Measurements from ENCODE around the gene COX19.

COX19 gene

DNA sequence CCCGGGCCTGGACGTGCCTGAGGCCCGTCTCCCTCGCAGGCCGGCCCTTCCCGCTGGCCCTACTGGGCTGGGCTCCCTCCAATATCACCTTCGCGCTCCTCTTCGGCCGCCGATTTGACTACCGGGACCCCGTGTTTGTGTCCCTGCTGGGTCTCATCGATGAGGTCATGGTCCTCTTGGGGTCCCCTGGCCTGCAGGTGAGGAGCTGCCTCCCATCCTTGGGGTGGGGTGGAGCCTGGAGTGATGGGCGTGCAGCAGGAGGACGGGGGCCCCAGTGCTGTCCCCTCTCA lies 9.7 kb upstream of the COX19 start:
- Histone ChIP-seq H3K27me3 (ENCODE audit: control insufficient read depth in 1 of 2, insufficient read depth in 2 of 2, low read length in 2 of 2) (no peaks in the 10 kb centered on the region), H3K9ac (ENCODE audit: low read depth in 1 of 2, low read length in 2 of 2) (no peak overlapping the region), H3K9me3 (ENCODE audit: control insufficient read depth in 1 of 2, low read length in 2 of 2) (no peaks in the 10 kb centered on the region), H3K27ac (ENCODE audit: low read depth, low read length) (no peak overlapping the region), H3K4me1 (ENCODE audit: control insufficient read depth in 1 of 2, insufficient read depth in 2 of 2, low read length in 2 of 2) (peaks cover 8 to 13% of the 10 kb centered on the region in 2 donors), H3K36me3 (ENCODE audit: control insufficient read depth in 1 of 2, insufficient read depth in 2 of 2, low read length in 2 of 2) (no peaks in the 10 kb centered on the region), H3K4me3 (ENCODE audit: low read depth in 1 of 2, low read length in 2 of 2) (no peak overlapping the region)

DNA sequence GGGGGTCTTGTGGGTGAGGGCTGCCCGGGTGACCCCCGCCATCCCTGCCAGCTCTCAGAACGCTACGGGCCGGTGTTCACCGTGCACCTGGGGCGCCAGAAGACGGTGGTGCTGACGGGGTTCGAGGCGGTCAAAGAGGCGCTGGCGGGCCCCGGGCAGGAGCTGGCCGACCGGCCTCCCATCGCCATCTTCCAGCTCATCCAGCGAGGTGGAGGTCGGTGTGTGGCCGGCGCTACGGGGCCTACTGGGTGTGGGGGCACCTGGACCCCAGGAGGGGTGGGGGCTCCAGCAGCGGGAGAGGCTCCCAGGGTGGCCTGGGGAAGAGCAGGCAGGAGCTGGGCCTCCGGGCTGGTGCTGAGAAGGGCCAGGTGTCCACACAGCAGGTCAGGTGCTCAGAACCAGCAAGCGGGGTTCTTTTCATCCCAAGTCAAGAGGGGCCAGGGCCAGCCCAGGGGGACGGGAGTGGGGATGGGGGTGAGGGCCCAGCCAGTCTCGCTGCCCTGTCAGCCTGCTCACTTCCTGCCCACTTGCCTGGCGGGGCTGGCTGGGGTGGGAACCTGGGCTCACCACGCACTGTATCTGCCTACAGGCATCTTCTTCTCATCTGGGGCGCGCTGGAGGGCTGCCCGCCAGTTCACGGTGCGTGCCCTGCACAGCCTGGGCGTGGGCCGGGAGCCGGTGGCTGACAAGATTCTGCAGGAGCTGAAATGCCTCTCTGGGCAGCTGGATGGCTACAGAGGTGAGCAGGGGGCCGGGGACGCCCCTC lies 9.2 kb upstream of the COX19 start:
- no peaks in the 10 kb centered on the region for H3K9me3 ChIP-seq (ENCODE audit: control insufficient read depth in 1 of 2, low read length in 2 of 2)
- H3K27me3 ChIP-seq (ENCODE audit: control insufficient read depth in 1 of 2, insufficient read depth in 2 of 2, low read length in 2 of 2), result no peaks in the 10 kb centered on the region
- no peak overlapping the region for H3K27ac ChIP-seq (ENCODE audit: low read depth, low read length)
- peaks cover 13 to 18% of the 10 kb centered on the region in 2 donors for H3K4me1 ChIP-seq (ENCODE audit: control insufficient read depth in 1 of 2, insufficient read depth in 2 of 2, low read length in 2 of 2)
- no peak overlapping the region for H3K9ac ChIP-seq (ENCODE audit: low read depth in 1 of 2, low read length in 2 of 2)
- H3K4me3 ChIP-seq (ENCODE audit: low read depth in 1 of 2, low read length in 2 of 2), result no peak overlapping the region
- no peaks in the 10 kb centered on the region for H3K36me3 ChIP-seq (ENCODE audit: control insufficient read depth in 1 of 2, insufficient read depth in 2 of 2, low read length in 2 of 2)

DNA sequence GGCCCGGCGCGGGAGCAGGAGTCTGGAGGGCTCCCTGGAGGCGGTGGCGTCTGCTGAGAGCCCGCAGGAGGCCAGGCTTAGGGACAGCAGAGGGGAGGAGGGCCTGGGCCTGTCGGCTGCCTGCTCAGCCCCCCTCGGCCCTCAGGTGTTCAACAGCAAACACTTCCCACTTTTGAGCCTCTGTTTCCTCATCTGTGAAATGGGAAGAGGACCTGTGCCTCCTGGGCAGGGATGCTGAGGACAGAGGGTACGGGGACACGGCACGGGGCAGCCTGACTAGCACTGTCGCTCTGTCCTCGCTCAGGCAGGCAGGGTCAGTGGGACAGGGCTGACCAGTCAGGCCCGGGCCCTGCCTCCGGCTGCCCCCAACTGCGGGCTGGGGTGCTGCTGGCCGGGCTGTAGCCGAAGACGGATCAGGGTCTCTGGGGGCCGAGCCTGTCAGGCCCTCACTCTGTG lies 8.3 kb upstream of the COX19 start:
- no peaks in the 10 kb centered on the region for H3K9me3 ChIP-seq (ENCODE audit: control insufficient read depth in 1 of 2, low read length in 2 of 2)
- peak overlapping the region; percentile 25 to 33 for H3K9ac ChIP-seq (ENCODE audit: low read depth in 1 of 2, low read length in 2 of 2)
- H3K36me3 ChIP-seq (ENCODE audit: control insufficient read depth in 1 of 2, insufficient read depth in 2 of 2, low read length in 2 of 2), result no peaks in the 10 kb centered on the region
- H3K27ac ChIP-seq (ENCODE audit: low read depth, low read length), result no peak overlapping the region
- H3K4me3 ChIP-seq (ENCODE audit: low read depth in 1 of 2, low read length in 2 of 2), result peak overlapping the region in 1 of 2 donors; percentile 35
- H3K4me1 ChIP-seq (ENCODE audit: control insufficient read depth in 1 of 2, insufficient read depth in 2 of 2, low read length in 2 of 2), result peaks cover 22 to 24% of the 10 kb centered on the region in 2 donors
- H3K27me3 ChIP-seq (ENCODE audit: control insufficient read depth in 1 of 2, insufficient read depth in 2 of 2, low read length in 2 of 2), result no peaks in the 10 kb centered on the region

DNA sequence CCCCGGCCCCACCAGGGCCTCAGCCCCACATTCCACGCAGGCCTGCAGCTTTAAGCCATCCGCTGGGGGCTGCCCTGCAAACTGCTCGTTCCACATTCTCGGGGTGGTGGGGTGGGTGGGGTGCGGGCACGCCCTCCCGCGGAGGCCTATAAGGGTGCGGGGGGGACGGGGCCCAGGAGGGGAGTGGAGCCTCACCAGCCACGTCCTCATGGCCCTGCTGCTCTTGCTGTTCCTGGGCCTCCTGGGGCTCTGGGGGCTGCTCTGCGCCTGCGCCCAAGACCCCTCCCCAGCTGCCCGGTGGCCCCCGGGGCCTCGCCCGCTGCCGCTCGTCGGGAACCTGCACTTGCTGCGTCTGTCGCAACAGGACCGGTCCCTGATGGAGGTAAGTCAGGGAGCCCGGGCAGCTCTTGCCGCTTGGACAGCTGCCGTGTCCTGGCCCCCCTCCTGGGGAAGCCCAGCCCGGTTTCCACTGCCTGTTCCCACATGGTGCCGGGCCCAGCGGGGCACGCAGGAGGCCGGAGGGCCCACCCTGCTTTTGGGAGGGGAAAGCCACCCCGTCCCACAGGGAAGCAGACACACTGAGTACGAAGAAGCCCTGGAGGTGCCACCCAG lies 7.8 kb upstream of the COX19 start, which contains the start of gene CYP2W1:
Gene CYP2W1 (plus strand): TSS at position 178 of the 612 bp plus-strand sequence. CDS start 31 bp downstream, at position 209.
- no peaks in the 10 kb centered on the region for H3K27me3 ChIP-seq (ENCODE audit: control insufficient read depth in 1 of 2, insufficient read depth in 2 of 2, low read length in 2 of 2)

DNA sequence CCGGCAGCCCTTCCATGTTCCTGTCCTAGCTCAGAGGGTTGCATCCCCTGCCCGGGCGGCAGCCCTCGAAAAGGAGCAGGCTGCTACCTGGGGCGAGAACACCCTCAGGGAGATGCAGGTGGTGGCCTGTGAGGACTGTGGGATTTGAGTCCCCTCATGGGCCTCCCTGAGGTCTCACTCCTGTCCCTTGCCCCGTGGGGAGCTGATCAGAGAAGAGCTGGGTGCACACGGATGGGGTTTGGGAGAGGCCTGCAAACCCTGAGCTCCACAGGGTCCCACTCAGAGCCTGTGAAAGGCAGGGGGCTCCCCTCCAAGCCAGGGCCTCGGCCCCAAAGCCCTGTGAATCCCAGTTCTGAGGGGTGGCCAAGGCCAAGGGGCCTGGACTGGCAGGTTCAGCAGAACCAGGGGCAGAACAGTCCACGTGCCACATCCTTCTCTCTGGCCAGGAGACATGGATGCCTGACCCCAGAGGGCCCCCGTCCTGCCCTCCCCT lies 7.2 kb upstream of the COX19 start:
- Histone ChIP-seq H3K27me3 (ENCODE audit: control insufficient read depth in 1 of 2, insufficient read depth in 2 of 2, low read length in 2 of 2) (no peaks in the 10 kb centered on the region), H3K4me1 (ENCODE audit: control insufficient read depth in 1 of 2, insufficient read depth in 2 of 2, low read length in 2 of 2) (peaks cover 25 to 31% of the 10 kb centered on the region in 2 donors), H3K9me3 (ENCODE audit: control insufficient read depth in 1 of 2, low read length in 2 of 2) (no peaks in the 10 kb centered on the region), H3K9ac (ENCODE audit: low read depth in 1 of 2, low read length in 2 of 2) (peak overlapping the region in 1 of 2 donors; percentile 10), H3K27ac (ENCODE audit: low read depth, low read length) (peak overlapping the region; percentile 20), H3K4me3 (ENCODE audit: low read depth in 1 of 2, low read length in 2 of 2) (no peak overlapping the region), H3K36me3 (ENCODE audit: control insufficient read depth in 1 of 2, insufficient read depth in 2 of 2, low read length in 2 of 2) (no peaks in the 10 kb centered on the region)

More for the DNA sequence above, 7.8 kb upstream of the COX19 start, which contains the start of gene CYP2W1:
- Histone ChIP-seq H3K9ac (ENCODE audit: low read depth in 1 of 2, low read length in 2 of 2) (peak within 1 kb of the TSS; percentile 25 to 33), H3K4me3 (ENCODE audit: low read depth in 1 of 2, low read length in 2 of 2) (peak within 1 kb of the TSS in 1 of 2 donors; percentile 35), H3K27ac (ENCODE audit: low read depth, low read length) (peak within 1 kb of the TSS; percentile 20), H3K9me3 (ENCODE audit: control insufficient read depth in 1 of 2, low read length in 2 of 2) (no peaks in the 10 kb centered on the region), H3K4me1 (ENCODE audit: control insufficient read depth in 1 of 2, insufficient read depth in 2 of 2, low read length in 2 of 2) (peaks cover 25 to 29% of the 10 kb centered on the region in 2 donors), H3K36me3 (ENCODE audit: control insufficient read depth in 1 of 2, insufficient read depth in 2 of 2, low read length in 2 of 2) (no peaks in the 10 kb centered on the region)

DNA sequence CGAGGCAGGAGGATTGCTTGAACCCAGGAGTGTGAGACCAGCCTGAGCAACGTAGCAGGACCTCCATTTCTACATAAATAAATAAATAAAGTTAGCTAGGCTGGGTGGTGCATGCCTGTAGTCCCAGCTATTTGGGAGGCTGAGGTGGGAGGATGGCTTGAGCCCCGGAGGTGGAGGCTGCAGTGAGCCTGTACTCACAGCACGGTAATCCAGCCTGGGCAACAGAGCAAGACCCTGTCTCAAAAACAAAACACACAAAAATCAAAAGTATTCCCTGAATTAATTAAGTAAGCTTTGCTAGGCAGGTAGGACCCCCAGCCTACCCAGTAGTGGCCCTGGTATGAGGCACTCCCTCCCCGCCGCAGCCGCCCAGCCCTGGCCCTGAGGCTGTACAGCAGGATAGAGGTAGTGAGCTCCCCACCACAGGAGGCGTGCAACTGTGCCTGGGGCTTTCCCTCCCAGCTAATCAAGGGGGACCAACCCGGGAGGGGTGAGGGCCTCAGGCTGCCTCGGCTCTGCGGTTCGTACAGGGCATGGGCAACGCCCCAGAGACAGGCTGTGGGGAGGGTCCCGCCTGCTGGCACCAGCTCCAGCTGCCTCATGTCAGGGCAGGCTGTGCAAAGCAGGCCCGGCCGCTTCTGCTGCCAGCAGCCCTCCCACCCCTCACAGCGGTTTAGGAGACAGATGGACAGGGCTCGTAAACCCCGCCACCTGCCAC lies 6.6 kb upstream of the COX19 start:
- Histone ChIP-seq H3K4me3 (ENCODE audit: low read depth in 1 of 2, low read length in 2 of 2) (no peak overlapping the region), H3K27ac (ENCODE audit: low read depth, low read length) (no peak overlapping the region), H3K9me3 (ENCODE audit: control insufficient read depth in 1 of 2, low read length in 2 of 2) (no peaks in the 10 kb centered on the region), H3K27me3 (ENCODE audit: control insufficient read depth in 1 of 2, insufficient read depth in 2 of 2, low read length in 2 of 2) (no peaks in the 10 kb centered on the region), H3K9ac (ENCODE audit: low read depth in 1 of 2, low read length in 2 of 2) (no peak overlapping the region), H3K4me1 (ENCODE audit: control insufficient read depth in 1 of 2, insufficient read depth in 2 of 2, low read length in 2 of 2) (peaks cover 30 to 35% of the 10 kb centered on the region in 2 donors), H3K36me3 (ENCODE audit: control insufficient read depth in 1 of 2, insufficient read depth in 2 of 2, low read length in 2 of 2) (no peaks in the 10 kb centered on the region)

DNA sequence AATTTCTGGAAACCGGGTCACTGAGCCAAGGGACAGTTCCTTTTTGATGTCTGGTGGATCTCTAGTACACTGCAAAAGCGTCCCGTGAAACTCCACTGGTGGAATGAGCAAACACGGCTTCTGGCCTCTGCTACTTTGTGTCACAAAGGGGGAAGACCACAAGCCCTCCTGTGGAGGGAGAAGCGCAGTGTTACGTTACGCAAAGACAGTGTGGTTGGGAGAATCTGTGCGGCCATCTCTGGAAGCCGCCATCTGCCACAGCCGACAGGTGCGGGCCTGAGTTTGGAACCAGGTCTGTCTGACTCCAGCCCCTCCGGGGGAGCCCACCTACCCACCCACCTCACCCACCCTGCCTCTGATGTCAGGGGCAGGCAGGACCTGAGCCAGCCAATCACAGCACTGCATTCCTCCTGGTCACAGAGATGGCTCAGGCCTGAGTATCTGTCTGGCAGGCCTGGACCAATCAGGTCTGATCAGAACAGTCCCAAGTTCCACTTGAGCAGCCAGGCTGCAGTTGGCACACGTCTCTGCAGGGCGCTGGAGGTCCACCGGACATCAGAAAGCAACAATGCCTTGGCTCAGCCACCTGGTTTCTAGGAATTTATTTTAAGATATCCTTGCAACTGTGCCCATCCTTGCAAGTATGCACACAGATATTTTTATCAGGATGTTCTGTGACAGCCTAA lies 4.7 kb upstream of the COX19 start:
- Histone ChIP-seq H3K9ac (ENCODE audit: low read depth in 1 of 2, low read length in 2 of 2) (no peak overlapping the region), H3K9me3 (ENCODE audit: control insufficient read depth in 1 of 2, low read length in 2 of 2) (no peaks in the 10 kb centered on the region), H3K4me1 (ENCODE audit: control insufficient read depth in 1 of 2, insufficient read depth in 2 of 2, low read length in 2 of 2) (peaks cover 30 to 37% of the 10 kb centered on the region in 2 donors), H3K36me3 (ENCODE audit: control insufficient read depth in 1 of 2, insufficient read depth in 2 of 2, low read length in 2 of 2) (no peaks in the 10 kb centered on the region), H3K4me3 (ENCODE audit: low read depth in 1 of 2, low read length in 2 of 2) (no peak overlapping the region), H3K27ac (ENCODE audit: low read depth, low read length) (no peak overlapping the region), H3K27me3 (ENCODE audit: control insufficient read depth in 1 of 2, insufficient read depth in 2 of 2, low read length in 2 of 2) (no peaks in the 10 kb centered on the region)

DNA sequence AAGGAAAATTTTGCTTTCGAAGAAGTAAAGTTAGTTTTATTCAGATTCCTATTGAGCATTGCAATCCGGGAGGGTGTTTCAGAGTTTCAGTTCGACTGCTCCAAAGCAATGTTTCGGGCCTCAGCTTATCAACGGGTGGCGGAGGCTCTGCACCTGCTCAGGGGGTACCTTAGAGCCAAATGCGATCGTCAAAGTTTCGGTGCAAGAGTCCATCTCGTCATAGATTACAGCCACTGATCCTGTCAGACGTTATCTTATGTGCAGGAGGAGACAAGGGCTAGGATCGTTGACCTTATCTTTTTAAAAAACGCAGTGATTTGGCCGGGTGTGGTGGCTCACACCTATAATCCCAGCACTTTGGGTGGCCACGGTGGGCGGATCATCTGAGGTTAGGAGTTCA lies 3.8 kb upstream of the COX19 start:
- Histone ChIP-seq H3K36me3 (ENCODE audit: control insufficient read depth in 1 of 2, insufficient read depth in 2 of 2, low read length in 2 of 2) (no peaks in the 10 kb centered on the region), H3K27me3 (ENCODE audit: control insufficient read depth in 1 of 2, insufficient read depth in 2 of 2, low read length in 2 of 2) (no peaks in the 10 kb centered on the region), H3K9ac (ENCODE audit: low read depth in 1 of 2, low read length in 2 of 2) (no peak overlapping the region), H3K4me3 (ENCODE audit: low read depth in 1 of 2, low read length in 2 of 2) (no peak overlapping the region), H3K27ac (ENCODE audit: low read depth, low read length) (peak overlapping the region; percentile 61), H3K9me3 (ENCODE audit: control insufficient read depth in 1 of 2, low read length in 2 of 2) (no peaks in the 10 kb centered on the region), H3K4me1 (ENCODE audit: control insufficient read depth in 1 of 2, insufficient read depth in 2 of 2, low read length in 2 of 2) (peaks cover 30 to 40% of the 10 kb centered on the region in 2 donors)

DNA sequence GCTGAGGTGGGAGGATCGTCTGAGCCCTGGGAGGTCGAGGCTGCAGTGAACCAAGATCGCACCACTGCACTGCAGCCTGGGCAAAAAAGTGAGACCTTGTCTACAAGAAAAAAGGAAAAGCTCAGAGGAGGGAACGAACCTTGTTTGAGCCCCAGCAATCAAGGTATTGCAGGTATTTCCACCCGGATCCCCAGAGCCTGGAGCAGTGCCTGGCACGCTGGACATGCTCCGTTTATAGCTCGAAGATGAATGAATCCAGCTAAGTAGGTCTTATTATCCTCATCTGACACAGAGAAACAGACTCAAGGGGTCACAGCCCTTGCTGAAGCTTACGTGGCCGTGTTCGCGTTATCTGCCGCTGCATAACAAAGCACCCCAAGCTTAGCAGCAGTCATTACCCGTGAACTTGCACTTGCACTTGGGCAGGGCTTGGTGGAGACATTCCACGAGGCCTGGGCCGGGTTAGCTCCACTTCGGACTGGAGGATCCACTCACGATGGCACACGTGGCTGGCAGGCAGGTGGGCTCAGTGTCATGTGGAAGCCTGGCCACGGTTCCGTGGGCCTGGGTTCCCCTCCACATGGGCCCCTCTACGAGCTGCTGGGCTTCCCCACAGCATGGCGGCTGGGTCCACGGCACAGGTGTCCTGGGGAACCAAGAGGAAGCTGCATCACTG lies 3.2 kb upstream of the COX19 start:
- Histone ChIP-seq H3K4me1 (ENCODE audit: control insufficient read depth in 1 of 2, insufficient read depth in 2 of 2, low read length in 2 of 2) (peaks cover 30 to 46% of the 10 kb centered on the region in 2 donors), H3K9me3 (ENCODE audit: control insufficient read depth in 1 of 2, low read length in 2 of 2) (no peaks in the 10 kb centered on the region), H3K27ac (ENCODE audit: low read depth, low read length) (peak overlapping the region; percentile 61), H3K4me3 (ENCODE audit: low read depth in 1 of 2, low read length in 2 of 2) (no peak overlapping the region), H3K27me3 (ENCODE audit: control insufficient read depth in 1 of 2, insufficient read depth in 2 of 2, low read length in 2 of 2) (no peaks in the 10 kb centered on the region), H3K36me3 (ENCODE audit: control insufficient read depth in 1 of 2, insufficient read depth in 2 of 2, low read length in 2 of 2) (no peaks in the 10 kb centered on the region), H3K9ac (ENCODE audit: low read depth in 1 of 2, low read length in 2 of 2) (peak overlapping the region; percentile 42 to 47)

Data from duodenal mucosa (tissue), 2 donors.